IPS-18c (cell line): ENCODE results near the gene TMEM254.
"Not testable (repeated sequence)": the region's sequence is repeated elsewhere in the genome, so short reads cannot be mapped to it uniquely, and the experiment has no call there.

Experiments
- H3K4me3 ChIP-seq: 2 replicates; pipeline ENCODE4 v1.7.0; 2013; ENCODE audit warnings: low read depth, mild to moderate bottlenecking, low read length, moderate library complexity; ENCODE audit not compliant: insufficient read depth
- H3K9me3 ChIP-seq: one replicate; pipeline ENCODE4 v1.6.1; 2013; ENCODE audit warnings: mild to moderate bottlenecking, low read length, moderate library complexity; ENCODE audit not compliant: control insufficient read depth, insufficient read depth

The TMEM254 gene, protein sequence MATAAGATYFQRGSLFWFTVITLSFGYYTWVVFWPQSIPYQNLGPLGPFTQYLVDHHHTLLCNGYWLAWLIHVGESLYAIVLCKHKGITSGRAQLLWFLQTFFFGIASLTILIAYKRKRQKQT

GRCh38 chr10:80078448-80079311 is at the start of gene TMEM254:
TSS of gene TMEM254 (plus strand) at chr10:80078665. CDS start at chr10:80078700, 35 bp downstream.
- Histone ChIP-seq H3K4me3 (peak within 1 kb of the TSS; percentile 77), H3K9me3 (no peaks in the 10 kb centered on the region)

- not testable (repeated sequence) for H3K4me3 ChIP-seq, H3K9me3 ChIP-seq
These were observed 49.3 kb upstream of the TMEM254 start for GRCh38 chr10:80029205-80029604.

- not testable (repeated sequence) for H3K9me3 ChIP-seq, H3K4me3 ChIP-seq
These were observed 48.6 kb upstream of the TMEM254 start for GRCh38 chr10:80029865-80030264.

GRCh38 chr10:80032503-80032902 is 46.0 kb upstream of the TMEM254 start:
- no peaks in the 10 kb centered on the region for H3K9me3 ChIP-seq
- H3K4me3 ChIP-seq, result no peak overlapping the region

GRCh38 chr10:80034766-80035165 is 43.7 kb upstream of the TMEM254 start:
- H3K4me3 ChIP-seq, H3K9me3 ChIP-seq: not testable (repeated sequence)

DNA sequence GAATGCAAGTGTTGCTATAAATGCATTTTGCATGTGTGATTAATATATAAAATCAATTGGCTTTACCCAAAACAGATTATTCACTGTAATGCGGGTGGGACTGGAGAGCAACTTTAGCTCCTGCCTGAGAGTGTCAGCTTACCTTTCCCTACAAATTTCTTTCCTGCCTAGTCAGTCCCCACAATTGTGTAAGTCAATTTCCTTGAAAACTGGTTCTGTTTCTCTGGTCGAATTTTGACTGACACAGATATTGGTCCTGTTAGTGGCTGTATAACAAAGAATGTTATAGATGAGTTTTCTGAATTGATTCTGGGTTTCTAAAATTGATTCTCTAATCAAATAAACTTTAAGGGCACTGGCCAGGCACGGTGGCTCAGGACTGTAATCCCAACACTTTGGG is 43.0 kb upstream of the TMEM254 start:
- H3K4me3 ChIP-seq, H3K9me3 ChIP-seq: not testable (repeated sequence)

- H3K4me3 ChIP-seq, H3K9me3 ChIP-seq: not testable (repeated sequence)
These were observed 41.5 kb upstream of the TMEM254 start for GRCh38 chr10:80036921-80037500.

DNA sequence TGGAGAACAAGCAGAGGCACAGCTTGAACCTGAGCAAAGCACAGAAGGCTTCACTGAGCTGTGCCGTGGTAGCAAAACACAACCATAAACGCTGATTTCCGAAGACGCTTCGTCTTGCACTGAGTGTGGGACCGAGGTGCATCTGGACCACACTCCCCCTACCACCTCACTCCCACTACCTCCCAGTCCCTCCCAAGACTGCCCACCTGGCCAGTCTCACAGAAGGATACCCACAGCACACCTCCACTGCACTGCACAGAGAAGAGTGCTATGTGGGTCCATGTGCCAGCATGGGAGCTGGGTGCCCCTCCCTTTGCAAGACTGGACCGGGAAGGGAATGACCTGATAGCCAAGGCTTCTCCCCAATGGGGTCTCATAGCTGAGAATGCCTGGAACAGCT is 40.2 kb upstream of the TMEM254 start:
- H3K9me3 ChIP-seq, H3K4me3 ChIP-seq: not testable (repeated sequence)

GRCh38 chr10:80041162-80041561 is 37.3 kb upstream of the TMEM254 start:
- H3K4me3 ChIP-seq, result no peak overlapping the region
- H3K9me3 ChIP-seq, result no peaks in the 10 kb centered on the region

DNA sequence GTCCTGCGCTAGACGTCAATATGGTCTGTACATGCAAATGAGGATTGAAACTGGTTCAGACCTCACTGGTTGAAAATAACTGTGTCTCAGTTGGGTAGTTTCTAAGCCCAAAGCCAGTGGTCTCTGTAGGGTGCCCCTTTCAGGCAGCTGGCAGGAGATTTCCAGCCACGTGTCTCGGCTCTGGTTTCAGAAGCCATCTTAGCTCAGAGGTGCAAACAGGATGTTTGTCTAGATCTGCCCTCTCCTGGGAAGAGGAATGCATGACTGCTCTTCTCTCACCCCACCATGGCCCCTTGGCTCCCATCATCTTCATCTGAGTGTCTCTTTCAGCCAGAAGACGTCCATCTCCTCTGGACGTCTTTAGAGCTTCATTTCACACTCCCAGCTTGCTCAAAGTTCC is 33.5 kb upstream of the TMEM254 start:
- H3K9me3 ChIP-seq, H3K4me3 ChIP-seq: not testable (repeated sequence)

GRCh38 chr10:80046629-80047441 is 31.6 kb upstream of the TMEM254 start:
- Histone ChIP-seq H3K4me3 (no peak overlapping the region), H3K9me3 (no peaks in the 10 kb centered on the region)

DNA sequence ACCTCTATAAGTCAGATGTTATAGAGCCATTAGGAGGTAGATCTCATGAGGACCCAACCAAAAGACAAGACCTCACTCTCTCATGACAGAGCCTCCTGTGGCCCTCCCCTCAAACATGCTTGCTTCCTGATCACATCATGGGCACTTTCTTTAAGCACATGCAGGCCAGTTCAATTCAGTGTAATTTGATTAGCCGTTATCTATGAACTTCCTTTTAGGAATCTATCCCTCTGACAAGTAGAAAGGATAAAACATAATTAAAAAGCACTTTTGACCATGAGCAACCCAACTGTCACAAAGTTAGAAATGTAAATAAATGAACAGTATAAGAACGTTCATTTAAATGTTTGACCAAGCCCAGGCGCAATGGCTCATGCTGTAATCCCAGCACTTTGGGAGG is 27.7 kb upstream of the TMEM254 start:
- no peak overlapping the region for H3K4me3 ChIP-seq
- no peaks in the 10 kb centered on the region for H3K9me3 ChIP-seq

DNA sequence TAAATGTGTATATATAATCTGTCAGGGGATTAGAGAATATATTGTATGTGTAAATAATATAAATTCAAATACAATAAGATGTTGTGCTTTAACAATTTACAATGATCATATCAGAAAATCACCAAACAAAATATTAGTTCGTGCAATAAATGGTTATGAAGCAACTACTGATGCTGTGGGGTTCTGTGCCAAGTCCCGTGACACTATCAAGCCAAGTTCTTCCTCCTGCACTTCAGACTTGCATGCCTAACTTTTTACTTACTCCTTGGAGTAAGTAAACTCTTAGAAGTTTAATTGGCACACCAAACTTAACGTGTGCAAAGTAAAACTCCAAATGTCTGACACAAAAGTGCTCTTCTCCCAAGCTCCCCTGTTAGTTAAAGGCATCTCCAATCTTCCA is 26.5 kb upstream of the TMEM254 start:
- Histone ChIP-seq H3K9me3 (no peaks in the 10 kb centered on the region), H3K4me3 (no peak overlapping the region)

DNA sequence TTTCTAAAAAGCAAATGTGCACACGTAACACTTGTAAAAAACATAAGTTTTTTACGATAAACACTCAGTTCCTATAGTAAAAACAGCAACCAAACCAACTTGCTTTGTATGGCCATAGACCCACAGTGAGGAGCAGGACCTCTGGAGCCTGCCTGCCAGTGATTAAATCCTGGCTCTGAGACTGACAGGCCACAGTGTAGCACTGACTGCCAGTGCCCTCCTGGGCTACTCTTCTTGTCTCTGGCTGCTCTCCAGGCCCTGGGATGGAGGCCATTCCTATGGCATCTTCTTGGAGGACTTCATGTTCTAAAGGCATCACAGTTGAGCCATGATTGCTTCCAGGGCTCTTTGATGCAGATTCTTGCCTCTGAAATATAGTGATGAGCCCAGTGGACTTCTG is 22.7 kb upstream of the TMEM254 start:
- Histone ChIP-seq H3K9me3 (no peaks in the 10 kb centered on the region), H3K4me3 (no peak overlapping the region)

- Histone ChIP-seq H3K9me3 (no peaks in the 10 kb centered on the region), H3K4me3 (no peak overlapping the region)
These were observed 21.3 kb upstream of the TMEM254 start for GRCh38 chr10:80057171-80057570.

- Histone ChIP-seq H3K4me3 (no peak overlapping the region), H3K9me3 (peaks cover 2% of the 10 kb centered on the region)
These were observed 14.2 kb upstream of the TMEM254 start for GRCh38 chr10:80064120-80064886.

GRCh38 chr10:80066809-80067208 is 11.7 kb upstream of the TMEM254 start:
- H3K9me3 ChIP-seq, result peaks cover 2% of the 10 kb centered on the region

More at GRCh38 chr10:80066809-80067208, 11.7 kb upstream of the TMEM254 start:
- H3K4me3 ChIP-seq, result no peak overlapping the region
